NCI-H526 treated with DMSO at 0.1 percent for 48 hours (cell line): ENCODE data around the gene HEMGN.
"Not testable (repeated sequence)": the region's sequence is repeated elsewhere in the genome, so short reads cannot be mapped to it uniquely, and the experiment has no call there.

ENCODE experiments used
- DNase-seq: peaks from one replicate; lab custom pipeline; 2025; lab: John Stamatoyannopoulos, UW

The HEMGN gene, protein sequence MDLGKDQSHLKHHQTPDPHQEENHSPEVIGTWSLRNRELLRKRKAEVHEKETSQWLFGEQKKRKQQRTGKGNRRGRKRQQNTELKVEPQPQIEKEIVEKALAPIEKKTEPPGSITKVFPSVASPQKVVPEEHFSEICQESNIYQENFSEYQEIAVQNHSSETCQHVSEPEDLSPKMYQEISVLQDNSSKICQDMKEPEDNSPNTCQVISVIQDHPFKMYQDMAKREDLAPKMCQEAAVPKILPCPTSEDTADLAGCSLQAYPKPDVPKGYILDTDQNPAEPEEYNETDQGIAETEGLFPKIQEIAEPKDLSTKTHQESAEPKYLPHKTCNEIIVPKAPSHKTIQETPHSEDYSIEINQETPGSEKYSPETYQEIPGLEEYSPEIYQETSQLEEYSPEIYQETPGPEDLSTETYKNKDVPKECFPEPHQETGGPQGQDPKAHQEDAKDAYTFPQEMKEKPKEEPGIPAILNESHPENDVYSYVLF

DNA sequence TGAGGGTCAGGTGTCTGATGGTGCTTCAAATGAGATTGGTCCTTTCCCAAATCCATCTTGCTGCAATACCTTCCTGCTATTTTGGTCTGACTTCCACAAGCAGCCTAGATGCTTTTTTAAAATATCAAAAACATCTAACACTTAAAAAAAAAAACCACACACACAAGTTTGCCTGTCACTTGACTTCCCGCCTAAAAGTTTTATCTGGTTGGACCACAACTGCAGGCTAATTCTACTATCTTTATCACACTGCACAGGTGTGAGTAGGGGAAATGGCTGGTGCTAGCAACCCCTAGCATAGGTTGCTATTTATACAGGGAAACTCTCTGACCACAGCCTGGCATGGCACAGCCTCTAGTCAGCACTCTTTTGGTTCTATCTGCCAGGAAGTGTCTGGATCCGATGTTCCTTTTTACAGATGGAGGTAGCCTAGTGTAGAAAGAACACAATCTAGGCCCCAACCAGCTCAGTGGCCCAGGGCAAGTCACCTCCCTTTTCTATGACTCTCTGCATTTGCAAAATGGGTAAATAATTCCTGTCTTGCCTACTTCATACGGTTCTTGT is at the start of gene HEMGN:
HEMGN (minus strand) TSS at position 92 of the 564 bp plus-strand sequence; CDS start at position 56, 36 bp downstream.
- DNase-seq: no peak

DNA sequence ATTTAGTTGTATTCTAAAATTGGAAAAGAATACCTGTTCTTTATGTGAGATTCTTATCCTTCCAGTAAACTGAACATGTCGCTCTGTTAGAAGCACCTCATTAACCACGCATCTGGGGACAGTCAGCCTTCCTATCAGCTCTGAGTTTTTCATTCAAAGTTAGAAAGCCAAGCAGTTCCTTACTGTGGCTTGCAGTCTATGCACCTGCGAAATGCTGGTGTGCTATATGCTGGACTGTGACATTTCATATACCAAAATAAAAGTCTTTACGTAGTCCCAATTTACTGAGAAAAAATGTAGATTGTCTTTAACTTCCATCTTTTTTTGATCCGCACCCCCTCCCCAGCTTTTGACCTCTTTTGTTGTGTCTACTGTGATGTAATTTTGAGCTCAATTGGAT is 49.5 kb upstream of the HEMGN start:
- no peak for DNase-seq

DNA sequence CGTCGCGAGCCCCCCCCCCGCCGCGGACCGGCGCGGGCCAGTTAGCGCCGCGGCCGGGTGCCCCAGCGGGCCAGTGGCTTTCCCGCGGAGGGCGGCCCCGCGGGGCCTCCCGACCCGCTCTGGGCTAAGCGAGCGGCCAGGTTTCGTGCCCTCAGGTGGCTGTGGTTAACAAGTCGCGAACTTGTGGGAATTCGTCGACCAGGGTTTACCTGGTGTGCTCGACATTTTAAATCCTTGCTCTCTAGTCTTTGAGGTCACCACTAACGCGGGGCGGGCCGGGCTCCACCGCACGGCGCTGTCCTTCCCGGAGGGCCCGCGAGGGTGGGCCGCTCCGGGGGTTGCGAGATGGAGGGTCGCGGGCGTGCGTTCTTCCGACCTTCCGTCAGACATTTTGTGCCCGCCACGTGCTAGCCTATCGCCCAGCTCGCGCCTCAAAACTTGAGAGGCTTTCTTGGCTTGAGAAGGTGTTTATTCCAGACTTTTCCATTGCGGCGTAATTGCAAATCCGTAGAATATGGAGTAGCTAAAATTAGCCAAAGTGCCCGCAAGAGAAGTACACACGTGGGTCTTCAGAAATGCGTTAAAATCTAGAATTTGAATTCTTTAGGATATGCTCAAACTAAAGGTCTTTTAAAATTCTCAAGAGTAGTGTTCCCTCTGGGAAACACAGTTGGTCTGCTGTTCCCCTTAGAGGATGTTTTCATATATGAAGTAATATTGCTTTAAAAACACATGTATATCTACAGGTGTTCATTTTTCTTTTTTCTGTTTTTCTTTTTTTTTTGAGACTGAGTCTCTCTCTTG is 47.3 kb upstream of the HEMGN start:
- DNase-seq: no peak

GRCh38 chr9:97984188-97985057 is 46.5 kb upstream of the HEMGN start:
- DNase-seq: peak; percentile 19

DNA sequence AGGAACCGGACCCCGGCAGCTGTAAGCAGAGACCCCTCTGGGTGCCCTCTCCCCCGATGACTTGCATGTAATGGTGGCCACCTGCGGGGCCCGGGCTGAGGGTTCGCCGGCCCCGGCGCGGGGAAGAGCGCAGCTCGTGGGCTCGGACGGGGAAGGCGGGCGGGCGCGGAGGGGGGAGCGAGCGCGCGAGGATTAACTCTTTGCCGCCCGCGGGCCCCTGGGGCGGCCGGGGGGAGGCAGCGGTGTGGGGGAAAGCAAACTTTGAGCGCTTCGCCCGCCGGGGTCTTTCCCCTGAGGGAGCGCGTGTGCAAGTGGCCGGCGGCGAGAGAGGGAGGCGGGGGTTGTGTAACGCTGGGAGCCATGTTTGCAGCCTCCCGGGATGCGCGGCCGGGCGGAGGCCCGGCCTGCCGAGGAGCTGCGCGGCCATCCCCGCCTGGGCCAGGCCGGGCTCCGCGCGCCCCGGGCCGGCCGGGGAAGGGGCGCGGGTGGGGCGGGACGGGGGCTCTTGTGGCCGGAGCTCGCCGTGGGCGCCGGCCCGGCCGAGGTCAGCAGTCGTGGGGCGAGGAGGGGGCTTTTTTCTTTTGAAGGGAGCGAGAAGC is 45.7 kb upstream of the HEMGN start:
- DNase-seq: peak; percentile 23

- DNase-seq: peak; percentile 59
Measured at GRCh38 chr9:97982683-97983588, 45.0 kb upstream of the HEMGN start, which contains the start of gene ANP32B. Gene ANP32B, plus strand, starts transcription at chr9:97983341. Its CDS starts 215 bp downstream, at chr9:97983556.

GRCh38 chr9:97981846-97982682 is 44.1 kb upstream of the HEMGN start:
- DNase-seq: no peak

- DNase-seq: peak; percentile 36
Measured at GRCh38 chr9:97980918-97981845, 43.2 kb upstream of the HEMGN start.

DNA sequence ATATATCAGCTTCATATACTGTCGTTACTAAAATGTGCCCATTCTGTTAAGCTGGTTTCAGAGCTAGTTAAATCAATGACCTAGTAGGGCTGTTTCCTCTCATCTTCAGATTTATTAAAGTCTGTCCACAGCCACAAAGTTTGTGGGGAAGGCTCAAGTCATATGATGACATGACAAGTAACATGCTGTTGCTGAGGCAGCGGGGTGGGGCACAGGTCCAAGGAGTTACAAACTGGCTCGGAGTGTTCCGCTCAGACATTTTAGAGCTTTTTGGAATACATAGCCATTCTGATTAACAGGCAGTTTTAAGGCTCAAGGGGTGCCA is 42.5 kb upstream of the HEMGN start:
- no peak for DNase-seq

DNA sequence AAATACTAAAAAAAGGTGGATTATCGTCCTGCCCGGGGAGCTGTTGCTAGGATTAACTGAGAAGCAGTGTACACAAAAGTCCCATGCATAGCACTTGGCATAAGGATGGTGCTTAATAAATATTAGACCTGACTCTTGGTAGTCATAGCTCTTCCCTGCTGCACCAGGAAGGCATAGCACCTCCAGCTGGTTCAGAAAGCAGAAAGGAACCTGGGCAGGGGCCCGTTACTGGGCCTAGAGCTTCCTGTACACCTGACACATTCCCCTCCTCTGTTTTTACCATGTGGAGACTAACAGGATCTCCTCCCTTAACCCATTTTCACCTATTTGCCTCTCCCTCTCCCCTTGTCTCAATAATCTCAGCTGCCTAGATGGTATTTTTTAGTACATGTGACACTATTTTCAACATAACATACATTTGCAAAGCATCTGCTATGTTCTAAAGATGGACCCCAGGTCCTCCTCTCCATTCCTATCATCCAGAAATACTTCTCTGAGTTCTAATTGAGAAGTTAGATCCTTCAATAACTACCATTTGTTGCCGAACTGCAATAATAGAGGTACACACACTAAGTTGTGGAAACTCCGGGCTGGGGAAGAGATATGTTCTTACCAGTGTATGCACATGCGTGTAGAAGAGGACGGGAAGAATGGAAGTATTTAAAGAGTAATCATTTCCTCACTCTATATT is 42.0 kb upstream of the HEMGN start:
- DNase-seq: no peak

DNA sequence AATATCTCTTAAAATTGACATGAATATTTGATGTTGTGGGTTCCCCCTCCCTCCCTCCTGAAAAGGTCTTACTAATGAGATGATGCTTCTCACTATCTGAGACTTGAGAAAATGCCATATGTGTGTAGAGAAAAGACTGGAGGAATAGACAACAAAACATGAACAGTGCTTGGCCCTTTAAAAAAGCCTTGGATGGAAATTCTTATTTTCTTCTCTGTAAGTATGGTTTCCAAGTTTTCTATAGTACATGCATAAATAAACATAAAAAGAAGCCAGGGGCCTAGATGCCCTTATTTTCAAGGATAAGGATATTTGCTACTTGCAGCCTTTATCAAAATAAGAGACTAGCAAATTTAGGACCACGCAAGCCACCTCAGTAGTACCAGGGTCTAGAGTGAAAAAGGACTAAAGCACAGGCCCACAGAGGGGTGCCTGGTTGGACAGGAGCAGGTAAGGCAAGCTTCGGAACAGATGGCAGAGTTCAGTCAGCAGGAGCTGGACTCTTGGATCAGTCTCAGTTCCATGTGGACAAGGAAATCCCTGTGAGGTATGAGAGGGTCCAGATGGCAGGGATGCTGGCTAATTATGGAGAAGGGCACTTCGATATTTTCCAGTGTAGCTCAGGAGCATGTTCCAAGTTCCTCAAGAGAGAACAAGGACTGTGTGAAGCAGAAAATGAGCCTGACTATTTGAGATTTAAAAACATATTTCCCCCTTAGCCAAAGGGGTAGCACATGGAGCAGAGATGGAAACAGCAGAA is 40.6 kb upstream of the HEMGN start:
- no peak for DNase-seq

DNA sequence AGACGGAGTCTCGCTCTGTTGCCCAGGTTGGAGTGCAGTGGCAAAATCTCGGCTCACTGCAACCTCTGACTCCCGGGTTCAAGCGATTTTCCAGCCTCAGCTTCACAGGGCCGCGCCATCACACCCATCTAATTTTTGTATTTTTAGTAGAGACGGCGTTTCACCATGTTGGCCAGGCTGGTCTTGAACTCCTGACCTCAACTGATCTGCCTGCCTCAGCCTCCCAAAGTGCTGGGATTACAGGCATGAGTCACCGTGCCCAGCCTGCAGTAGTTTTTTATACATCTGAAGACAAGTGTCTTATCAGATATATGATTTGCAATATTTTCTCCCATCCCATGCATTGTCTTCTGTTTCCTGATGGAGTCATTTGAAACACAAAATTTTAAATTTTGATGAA is 38.7 kb upstream of the HEMGN start:
- not testable (repeated sequence) for DNase-seq

DNA sequence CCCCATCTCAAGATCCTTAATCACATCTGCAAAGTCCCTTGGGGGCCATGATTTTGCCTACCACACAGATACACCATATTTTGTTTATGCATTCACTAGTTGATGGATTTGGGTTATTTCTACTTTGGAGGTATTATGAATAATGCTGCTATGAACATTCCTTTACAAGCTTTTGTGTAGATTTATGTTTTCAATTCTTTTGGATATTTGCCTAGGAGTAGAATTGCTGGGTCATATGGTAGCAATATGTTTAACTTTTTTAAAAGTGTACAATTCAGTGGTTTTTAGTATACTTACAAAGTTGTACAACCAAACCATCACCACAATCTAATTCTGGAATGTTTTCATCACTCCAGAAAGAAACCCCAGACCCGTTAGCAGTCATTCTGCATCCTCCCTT is 37.4 kb upstream of the HEMGN start:
- DNase-seq: no peak

DNA sequence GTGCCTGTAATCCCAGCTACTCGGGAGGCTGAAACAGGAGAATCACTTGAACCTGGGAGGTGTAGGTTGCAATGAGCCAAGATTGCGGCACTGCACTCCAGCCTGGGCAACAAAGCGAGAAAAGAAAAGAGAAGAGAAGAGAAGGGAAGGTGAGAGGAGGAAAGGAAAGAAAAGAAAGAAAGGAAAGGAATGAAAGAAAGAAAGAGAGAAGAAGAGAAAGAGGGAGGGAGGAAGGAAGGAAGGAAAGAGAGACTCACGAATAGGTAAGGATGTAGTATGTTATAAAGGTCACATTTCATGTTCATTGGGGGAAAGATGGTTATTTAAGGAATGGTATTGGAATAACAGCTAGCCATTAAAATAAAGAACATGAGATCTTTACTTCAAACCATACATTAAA is 34.8 kb upstream of the HEMGN start:
- DNase-seq: no peak

- DNase-seq: no peak
Measured at GRCh38 chr9:97970165-97970564, 32.2 kb upstream of the HEMGN start.

DNA sequence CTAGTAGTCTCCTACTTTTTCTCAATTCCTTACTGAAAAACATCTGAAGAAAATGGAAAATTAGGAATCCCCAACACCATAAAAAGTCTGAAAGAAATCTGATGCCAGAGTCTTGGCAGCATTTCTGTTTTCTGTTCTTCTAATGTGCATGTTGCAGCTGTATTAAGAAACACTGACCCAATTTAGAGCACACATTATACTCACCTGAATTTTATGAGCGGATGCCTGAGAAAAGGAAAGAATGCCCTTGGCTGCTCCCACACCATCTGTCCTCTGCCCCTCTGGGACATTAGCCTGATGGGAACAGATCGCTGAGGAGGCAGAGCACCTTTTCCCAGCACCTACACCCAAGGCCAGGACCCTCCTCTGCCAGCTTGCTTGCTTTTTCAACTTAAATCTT is 31.0 kb upstream of the HEMGN start:
- DNase-seq: no peak

- DNase-seq: no peak
Measured at GRCh38 chr9:97966493-97966892, 28.5 kb upstream of the HEMGN start.
